HepG2 (cell line): ENCODE measurements around the gene FALEC. TPM values are rescaled to one million over a fixed set of nuclear protein-coding genes. Genes with fewer than 3 reads are reported as not detected.

Source experiments
- FOXJ3 ChIP-seq: sonication (generic); formaldehyde crosslinking; IDR thresholded peaks from 2 replicates; pipeline ENCODE4 v1.4.0; 2020; ENCODE audit warnings: missing genetic modification reagents, mild to moderate bottlenecking, borderline replicate concordance
- HDAC2 ChIP-seq: sonication (generic); formaldehyde crosslinking; IDR thresholded peaks from 2 replicates; pipeline ENCODE4 v1.4.0; 2020; ENCODE audit warnings: missing genetic modification reagents
- HMG20A ChIP-seq: IDR thresholded peaks from 2 replicates; pipeline ENCODE4 v1.6.1; 2016; ENCODE audit warnings: borderline replicate concordance
- HNF4A ChIP-seq: sonication (generic); formaldehyde crosslinking; IDR thresholded peaks from 2 replicates; pipeline ENCODE4 v1.4.0; 2020; ENCODE audit warnings: missing genetic modification reagents
- KMT2B ChIP-seq: IDR thresholded peaks from 2 replicates; pipeline ENCODE4 v1.6.1; 2016; ENCODE audit warnings: missing genetic modification reagents, missing compliant biosample characterization
- RARA ChIP-seq: IDR thresholded peaks from 2 replicates; pipeline ENCODE4 v1.6.1; 2016; ENCODE audit warnings: missing genetic modification reagents, missing compliant biosample characterization
- RNF2 ChIP-seq: fragments of 450-650 bp; conservative IDR thresholded peaks from 2 replicates; pipeline ENCODE4 v1.6.1; 2016; ENCODE audit warnings: low read depth
- RXRB ChIP-seq: IDR thresholded peaks from 2 replicates; pipeline ENCODE4 v1.6.1; 2016; ENCODE audit warnings: borderline replicate concordance, missing genetic modification reagents, missing compliant biosample characterization
- SAP130 ChIP-seq: IDR thresholded peaks from 2 replicates; pipeline ENCODE4 v1.6.1; 2016; ENCODE audit warnings: low read depth
- SIX1 ChIP-seq: sonication (generic); formaldehyde crosslinking; IDR thresholded peaks from 2 replicates; pipeline ENCODE4 v1.4.0; 2020; ENCODE audit warnings: missing genetic modification reagents, borderline replicate concordance
- SOX5 ChIP-seq: IDR thresholded peaks from 2 replicates; pipeline ENCODE4 v1.6.1; 2016; ENCODE audit warnings: borderline replicate concordance
- SP5 ChIP-seq: IDR thresholded peaks from 2 replicates; pipeline ENCODE4 v1.6.1; 2016; ENCODE audit warnings: low read depth, borderline replicate concordance
- TAF15 ChIP-seq: fragments of 200-400 bp; formaldehyde crosslinking; IDR thresholded peaks from one replicate; pipeline ENCODE4 v1.6.1; 2018; ENCODE audit warnings: mild to moderate bottlenecking, low read depth, low read length; ENCODE audit not compliant: poor library complexity, severe bottlenecking
- TEAD3 ChIP-seq: optimal IDR thresholded peaks from 2 replicates; pipeline ENCODE3; 2016; ENCODE audit warnings: borderline replicate concordance
- THAP11 ChIP-seq: IDR thresholded peaks from 2 replicates; pipeline ENCODE4 v1.6.1; 2016; ENCODE audit warnings: missing biosample characterization, missing genetic modification reagents
- YEATS2 ChIP-seq: sonication (generic); formaldehyde crosslinking; IDR thresholded peaks from 2 replicates; pipeline ENCODE4 v1.4.0; 2020; ENCODE audit warnings: missing genetic modification reagents, borderline replicate concordance
- ZBTB10 ChIP-seq: sonication (generic); formaldehyde crosslinking; IDR thresholded peaks from 2 replicates; pipeline ENCODE4 v1.4.0; 2020; ENCODE audit warnings: missing genetic modification reagents, borderline replicate concordance
- ZBTB3 ChIP-seq: sonication (generic); formaldehyde crosslinking; IDR thresholded peaks from 2 replicates; pipeline ENCODE4 v1.4.0; 2020; ENCODE audit warnings: low read depth, mild to moderate bottlenecking, moderate library complexity, missing genetic modification reagents, borderline replicate concordance
- ZNF136 ChIP-seq: sonication (generic); formaldehyde crosslinking; IDR thresholded peaks from 2 replicates; pipeline ENCODE4 v1.8.1; 2022; ENCODE audit warnings: low read depth, mild to moderate bottlenecking, moderate library complexity, missing genetic modification reagents
- ZNF350 ChIP-seq: sonication (generic); formaldehyde crosslinking; IDR thresholded peaks from 2 replicates; pipeline ENCODE4 v1.4.0; 2020; ENCODE audit warnings: mild to moderate bottlenecking, low read depth, missing genetic modification reagents, borderline replicate concordance
- ZNF501 ChIP-seq: sonication (generic); formaldehyde crosslinking; IDR thresholded peaks from 2 replicates; pipeline ENCODE4 v1.5.1; 2020; ENCODE audit warnings: mild to moderate bottlenecking, moderate library complexity, missing genetic modification reagents
- ZNF503 ChIP-seq: sonication (generic); formaldehyde crosslinking; IDR thresholded peaks from 2 replicates; pipeline ENCODE4 v1.4.0; 2020; ENCODE audit warnings: missing genetic modification reagents
- ZNF761 ChIP-seq: sonication (generic); formaldehyde crosslinking; conservative IDR thresholded peaks from 2 replicates; pipeline ENCODE4 v1.4.0; 2020; ENCODE audit warnings: mild to moderate bottlenecking, missing genetic modification reagents
- polyA plus RNA-seq, 8 experiments: library from polyadenylated mRNA; depleted of rRNA in 3 of 8; stranded (reverse) in 7 of 8; unstranded in 1 of 8; fragments of >200 nt; fragmentation: Illumina TruSeq in 4 of 8; extraction: Trizol in 4 of 8; gene quantifications; 2 replicates each; pipeline versions ENCODE4 v1.2.1 to v1.2.3, GENCODE V29; 2011 to 2016; ENCODE audit warnings: low read depth in 4 of 8, missing spikeins in 1 of 8, mixed read lengths in 1 of 8; ENCODE audit not compliant: insufficient read depth in 1 of 8
- total RNA-seq, 5 experiments: library from RNA; depleted of rRNA; stranded (reverse); fragments of >200 nt; fragmentation: Illumina TruSeq; extraction: Trizol; gene quantifications; 2 replicates each; pipeline ENCODE4 v1.2.3, GENCODE V29; 2016; ENCODE audit warnings: low read depth in 1 of 5
- TF ChIP-seq, protein P1 (sequence below): sonication (generic); formaldehyde crosslinking; IDR thresholded peaks from 2 replicates; pipeline ENCODE4 v1.4.0; 2020; ENCODE audit warnings: missing genetic modification reagents
- TF ChIP-seq, protein P2 (sequence below): IDR thresholded peaks from 2 replicates; pipeline ENCODE4 v1.6.1; 2016; ENCODE audit warnings: missing genetic modification reagents, missing compliant biosample characterization

The FALEC gene
- total and polyA plus RNA-seq, 2 of the 13 experiments (the other 11 are each of a cell fraction or from before 2014, with no cell fraction given) = 0.33 to 0.71 TPM

GRCh38 chr1:150473659-150474058 is 41.9 kb upstream of the FALEC start (continued):
- TF ChIP-seq ZBTB10 (CRISPR knock-in tag) = no peak
- no peak for TF ChIP-seq ZNF350 (CRISPR knock-in tag)
- TF ChIP-seq THAP11 (CRISPR knock-in tag) = peak; percentile 70
- TF ChIP-seq RNF2 = no peak
- TF ChIP-seq KMT2B (CRISPR knock-in tag) = 0 out of 2 replicates have a peak, but pooled peaks have one; percentile 50
- TF ChIP-seq SP5 = peak; percentile 62; the same call in 1 of the 2 replicates
- peak; percentile 89 for TF ChIP-seq HMG20A
- no peak for TF ChIP-seq ZNF501 (CRISPR knock-in tag)
- TF ChIP-seq HNF4A (CRISPR knock-in tag) = peak; percentile 89
- peak; percentile 65; the same call in 1 of the 2 replicates for TF ChIP-seq SIX1
- TF ChIP-seq RARA (CRISPR knock-in tag) = peak; percentile 92
- TF ChIP-seq ZNF503 = peak; percentile 31; the same call in 1 of the 2 replicates
- TF ChIP-seq SOX5 (CRISPR knock-in tag) = peak; percentile 76
- TF ChIP-seq HDAC2 (CRISPR knock-in tag) = peak; percentile 86; the same call in 1 of the 2 replicates
- peak; percentile 88 for TF ChIP-seq RXRB
- no peak for TF ChIP-seq TAF15
- TF ChIP-seq, protein P1, sequence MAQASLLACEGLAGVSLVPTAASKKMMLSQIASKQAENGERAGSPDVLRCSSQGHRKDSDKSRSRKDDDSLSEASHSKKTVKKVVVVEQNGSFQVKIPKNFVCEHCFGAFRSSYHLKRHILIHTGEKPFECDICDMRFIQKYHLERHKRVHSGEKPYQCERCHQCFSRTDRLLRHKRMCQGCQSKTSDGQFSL (CRISPR knock-in tag) = no peak
- peak; percentile 87 for TF ChIP-seq TEAD3 (CRISPR knock-in tag)
- no peak; the same call in 1 of the 2 replicates for TF ChIP-seq YEATS2 (CRISPR knock-in tag)
- TF ChIP-seq ZNF136 = no peak
- TF ChIP-seq, protein P2, sequence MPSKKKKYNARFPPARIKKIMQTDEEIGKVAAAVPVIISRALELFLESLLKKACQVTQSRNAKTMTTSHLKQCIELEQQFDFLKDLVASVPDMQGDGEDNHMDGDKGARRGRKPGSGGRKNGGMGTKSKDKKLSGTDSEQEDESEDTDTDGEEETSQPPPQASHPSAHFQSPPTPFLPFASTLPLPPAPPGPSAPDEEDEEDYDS = peak; percentile 41; the same call in 1 of the 2 replicates
- peak; percentile 73; the same call in 1 of the 2 replicates for TF ChIP-seq FOXJ3 (CRISPR knock-in tag)
- TF ChIP-seq SAP130 (CRISPR knock-in tag) = peak; percentile 90
- TF ChIP-seq ZBTB3 (CRISPR knock-in tag) = no peak
- 0 out of 2 replicates have a peak, but pooled peaks have one; percentile 41 for TF ChIP-seq ZNF761
